Activated T-helper 1 cell treated with Interleukin-2 at 50 U/mL for 16 hours (primary cell): ENCODE results near the gene MIPOL1.
"Not testable (repeated sequence)": the region's sequence is repeated elsewhere in the genome, so short reads cannot be mapped to it uniquely, and the experiment has no call there.

Experiments used
- DNase-seq: peaks from one replicate; pipeline ENCODE4 v3.0.0-alpha.2; 2020; ENCODE audit warnings: low read depth

The MIPOL1 gene

DNA sequence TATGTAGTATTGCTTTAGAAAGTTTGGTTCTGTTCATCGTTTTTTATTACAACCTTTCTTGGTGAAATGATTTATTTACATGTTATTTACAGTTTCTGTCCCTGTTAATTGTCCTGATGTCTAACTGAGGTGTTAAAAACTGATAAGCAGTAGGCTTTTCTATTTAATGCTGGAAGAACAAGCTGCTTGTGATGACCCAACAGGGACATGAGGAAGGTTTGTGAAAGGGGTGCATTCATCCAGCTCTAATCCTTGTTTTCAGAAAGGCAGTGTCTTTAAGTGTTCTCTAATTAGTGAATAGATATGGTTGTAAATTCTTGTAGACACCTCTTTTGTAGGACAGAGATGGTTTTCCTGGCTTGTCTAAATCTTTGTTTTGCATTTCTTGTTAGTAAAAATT is 205.9 kb downstream of the MIPOL1 start:
- DNase-seq: no peak

DNA sequence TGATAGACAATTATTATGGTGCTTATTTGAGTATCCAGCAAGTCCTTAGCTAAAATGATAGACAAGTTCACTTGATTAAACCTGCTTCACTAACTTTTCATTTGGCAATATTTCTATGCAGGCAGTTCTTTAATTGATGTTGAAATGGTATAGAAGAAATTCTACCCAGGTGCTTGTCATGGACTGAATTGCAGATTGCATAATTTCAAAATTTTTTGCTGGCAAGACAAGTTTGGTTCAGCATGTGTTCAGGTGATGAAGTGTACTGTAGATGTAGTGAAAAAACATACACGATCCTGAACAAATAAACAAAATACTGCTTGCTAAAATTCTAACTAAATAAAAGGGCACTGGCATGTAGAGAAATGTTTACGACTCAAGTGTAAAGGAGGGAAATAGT is 208.4 kb downstream of the MIPOL1 start:
- no peak for DNase-seq

DNA sequence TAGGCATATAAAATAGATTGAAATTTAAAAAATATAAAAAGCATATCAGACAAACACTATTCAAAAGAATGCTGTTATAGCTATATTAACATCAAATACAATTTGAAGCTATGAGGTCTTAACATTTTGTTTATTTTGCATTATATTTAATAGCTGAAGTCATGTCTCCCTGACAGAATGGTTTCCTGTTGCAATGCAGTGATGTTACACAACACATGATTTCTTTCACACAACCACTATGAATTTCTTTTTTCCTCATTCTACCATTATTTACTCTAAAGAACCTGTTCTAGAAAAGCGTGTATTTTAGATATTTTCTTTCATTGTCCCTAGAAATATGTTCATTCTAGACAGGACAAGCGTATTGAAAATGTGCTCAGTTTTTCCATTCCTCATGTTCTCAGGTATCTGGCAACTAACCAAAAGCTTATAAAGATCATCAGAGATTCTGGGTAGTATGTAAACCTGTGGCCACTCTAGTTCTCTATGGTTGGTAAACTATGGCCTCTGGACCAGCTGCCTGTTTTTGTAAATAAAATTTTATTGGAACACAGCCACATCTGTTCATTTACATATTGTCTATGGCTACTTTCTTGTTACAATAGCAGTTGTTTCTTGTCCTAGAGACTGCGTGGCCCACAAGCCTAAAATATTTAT is 213.5 kb downstream of the MIPOL1 start:
- no peak for DNase-seq

DNA sequence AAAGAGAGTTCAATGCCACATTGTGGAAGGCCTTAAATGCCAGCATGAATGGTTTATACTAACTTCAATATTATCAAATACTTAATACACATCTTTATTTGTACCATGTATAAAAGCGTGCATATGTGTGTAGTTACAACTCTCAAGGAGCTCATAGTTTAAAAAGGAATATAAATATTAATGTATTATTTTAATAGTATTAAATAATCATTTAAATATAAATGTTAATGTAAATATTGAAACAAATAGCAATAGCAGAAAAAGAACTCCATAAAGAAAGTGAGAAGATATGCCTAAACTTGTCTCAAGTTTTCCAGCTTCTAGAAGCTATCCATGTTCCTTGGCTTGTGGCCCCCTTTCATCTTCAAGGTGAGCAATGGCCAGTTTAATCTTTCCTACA is 215.3 kb downstream of the MIPOL1 start:
- DNase-seq: no peak

DNA sequence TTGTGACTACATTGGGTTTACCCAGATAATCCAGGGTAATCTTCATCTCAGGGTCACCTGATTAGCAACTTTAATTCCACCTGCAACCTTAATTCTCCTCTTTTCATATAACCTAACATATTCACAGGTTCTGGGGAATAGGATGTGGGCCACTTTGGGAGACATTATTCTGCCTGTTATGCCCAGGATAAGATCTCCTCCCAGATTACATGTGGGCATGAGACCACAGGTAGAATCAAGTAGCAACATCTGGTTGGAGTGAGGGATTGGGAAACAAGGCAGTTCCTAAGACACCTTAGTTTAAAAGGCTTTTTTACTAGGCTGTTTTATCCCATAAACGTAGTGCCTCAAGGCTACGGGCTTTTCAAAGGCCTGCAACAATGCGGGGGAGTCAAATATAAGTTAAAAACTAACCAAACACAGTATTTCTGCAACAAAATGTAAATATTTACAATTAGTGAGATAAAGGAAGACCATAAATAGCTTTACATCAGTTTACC is 215.8 kb downstream of the MIPOL1 start:
- DNase-seq: no peak

DNA sequence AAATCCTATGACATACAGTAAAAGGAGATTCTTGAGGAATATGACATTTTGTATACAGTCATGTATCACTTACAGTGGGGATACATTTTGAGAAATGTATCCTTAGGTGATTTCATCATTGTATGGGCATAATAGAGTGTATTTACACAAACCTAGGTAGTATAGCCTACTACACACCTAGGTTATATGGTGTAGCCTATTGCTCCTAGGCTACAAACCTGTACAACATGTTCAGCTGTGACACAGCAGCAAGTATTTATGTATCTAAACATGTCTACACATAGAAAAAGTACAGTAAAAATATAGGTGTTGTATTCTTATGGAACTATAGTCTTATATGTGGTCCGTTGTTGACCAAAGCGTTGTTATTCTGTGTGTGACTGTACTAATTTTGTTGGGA is 218.5 kb downstream of the MIPOL1 start:
- no peak for DNase-seq

DNA sequence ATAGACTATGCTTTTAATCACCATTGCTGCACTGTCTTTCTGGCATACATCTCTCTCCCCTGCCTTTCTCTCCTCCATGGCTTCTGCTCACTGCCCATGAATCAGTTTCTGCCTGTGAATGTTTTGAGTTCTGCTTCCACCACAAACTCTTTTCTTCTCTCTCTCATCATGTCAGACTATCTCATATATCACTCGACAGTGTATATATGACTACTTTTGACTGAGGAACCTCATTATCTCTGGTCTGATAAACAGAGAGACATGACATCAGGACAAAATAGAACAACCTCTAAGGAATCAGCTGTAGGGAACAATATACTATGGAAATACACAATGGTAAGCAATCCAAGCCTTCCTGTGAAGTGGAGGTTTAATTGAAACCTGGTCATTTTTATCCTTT is 219.4 kb downstream of the MIPOL1 start:
- no peak for DNase-seq

DNA sequence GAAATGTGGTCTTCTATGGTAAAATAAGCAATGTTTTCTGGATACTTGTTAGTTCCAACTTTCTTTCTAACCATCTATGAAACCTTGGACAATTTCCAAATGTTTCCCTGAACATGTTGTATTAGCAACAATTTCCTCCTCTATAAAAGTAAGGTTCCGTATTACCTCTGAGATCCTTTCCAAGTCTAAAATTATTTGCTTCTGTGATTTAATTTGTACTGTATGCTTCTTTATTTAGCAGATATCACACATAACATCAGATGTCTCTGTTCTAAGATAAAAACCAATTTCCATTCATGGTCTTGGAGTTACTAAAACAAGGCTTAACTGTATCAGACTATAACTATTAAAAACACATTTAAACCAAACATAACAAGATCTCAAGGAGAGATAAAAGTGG is 220.1 kb downstream of the MIPOL1 start:
- no peak for DNase-seq

DNA sequence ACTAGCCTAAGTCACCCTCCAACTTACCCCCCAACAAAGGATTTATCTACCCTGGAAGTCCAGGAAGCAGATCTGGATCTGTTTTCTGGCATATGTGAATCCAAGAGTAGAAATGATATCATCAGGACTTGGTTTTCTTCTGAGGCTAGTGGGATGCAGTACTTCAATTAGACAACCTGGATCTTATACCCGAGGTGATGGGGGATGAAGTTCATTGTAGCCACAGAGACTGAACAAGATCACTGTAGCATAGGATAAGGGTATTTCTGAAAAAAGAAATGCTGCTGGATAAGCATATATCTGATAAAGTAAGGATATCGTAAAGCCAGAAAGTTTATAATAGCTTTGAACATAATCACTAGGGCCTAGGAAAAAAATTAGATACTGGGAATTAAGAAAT is 222.9 kb downstream of the MIPOL1 start:
- DNase-seq: no peak

DNA sequence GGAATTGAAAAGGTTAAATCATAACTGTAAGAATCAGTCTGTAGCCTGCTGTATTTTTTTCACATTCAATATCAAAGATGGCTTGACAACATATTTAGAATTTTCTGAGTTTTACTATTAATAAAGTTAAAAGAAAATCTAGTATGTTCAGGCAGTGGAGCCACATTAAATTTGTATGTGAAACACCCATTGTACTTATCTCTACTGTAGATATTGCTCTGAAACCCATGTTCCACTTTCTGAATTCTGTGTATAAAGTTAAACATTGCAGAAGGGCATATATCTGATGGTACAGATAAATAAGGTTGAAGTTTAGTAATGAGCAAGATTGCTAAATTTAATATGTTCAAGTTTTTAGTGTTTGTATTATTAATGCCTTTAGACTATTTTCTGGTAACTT is 224.6 kb downstream of the MIPOL1 start:
- DNase-seq: no peak

DNA sequence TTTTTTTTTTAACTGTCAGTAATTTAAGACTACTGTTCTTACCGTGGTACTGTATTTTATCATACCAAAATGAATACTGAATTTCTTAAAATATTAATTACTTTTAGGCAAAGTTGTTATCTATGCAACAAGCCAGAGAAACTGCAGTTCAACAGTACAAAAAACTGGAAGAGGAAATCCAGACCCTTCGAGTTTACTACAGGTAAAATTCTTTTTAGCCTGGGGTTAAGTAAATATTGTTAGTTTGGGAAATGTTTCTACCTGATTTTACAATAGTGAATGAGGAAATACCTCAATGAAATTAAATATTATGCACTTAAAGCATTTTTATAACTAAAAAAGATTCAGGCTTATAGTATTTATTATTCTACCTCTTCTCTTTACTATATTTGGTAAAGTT is 225.0 kb downstream of the MIPOL1 start:
- DNase-seq: no peak

DNA sequence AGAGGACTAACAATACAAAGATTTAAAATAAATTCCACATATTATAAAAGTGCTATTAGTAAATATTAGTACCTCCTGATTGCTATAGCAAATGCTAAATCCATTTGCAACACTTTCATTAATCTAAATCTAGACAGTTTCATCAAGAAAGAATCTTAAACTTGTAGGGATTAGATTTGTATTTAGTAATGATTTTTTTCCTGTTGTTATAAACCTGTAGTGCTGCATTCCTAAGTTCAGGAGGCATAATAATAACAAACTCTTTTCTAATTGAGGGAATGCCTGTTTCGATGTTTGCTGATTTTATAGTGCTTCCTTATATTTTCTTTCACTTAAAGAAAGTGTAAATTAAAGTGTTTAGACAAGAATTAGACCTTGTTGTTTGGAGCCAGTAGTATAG is 231.2 kb downstream of the MIPOL1 start:
- DNase-seq: no peak

DNA sequence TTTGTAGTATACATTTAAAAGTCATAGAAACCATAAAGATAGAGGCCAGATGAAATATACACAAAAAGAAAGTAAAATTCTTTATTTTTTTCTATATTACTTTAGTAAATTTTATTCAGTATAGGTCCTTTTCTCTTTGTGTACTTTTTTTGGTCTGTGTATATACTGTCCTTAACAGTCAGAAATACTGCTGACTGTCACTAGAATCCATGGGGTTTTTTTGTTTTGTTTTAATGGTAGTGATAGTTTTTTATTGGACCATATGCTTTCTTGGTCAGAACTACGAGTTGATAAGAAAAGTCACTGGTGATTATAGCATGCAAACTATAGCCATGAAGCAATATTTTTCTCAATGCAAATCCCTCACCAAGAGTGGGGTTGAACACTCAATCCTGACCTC is 231.9 kb downstream of the MIPOL1 start:
- DNase-seq: no peak

DNA sequence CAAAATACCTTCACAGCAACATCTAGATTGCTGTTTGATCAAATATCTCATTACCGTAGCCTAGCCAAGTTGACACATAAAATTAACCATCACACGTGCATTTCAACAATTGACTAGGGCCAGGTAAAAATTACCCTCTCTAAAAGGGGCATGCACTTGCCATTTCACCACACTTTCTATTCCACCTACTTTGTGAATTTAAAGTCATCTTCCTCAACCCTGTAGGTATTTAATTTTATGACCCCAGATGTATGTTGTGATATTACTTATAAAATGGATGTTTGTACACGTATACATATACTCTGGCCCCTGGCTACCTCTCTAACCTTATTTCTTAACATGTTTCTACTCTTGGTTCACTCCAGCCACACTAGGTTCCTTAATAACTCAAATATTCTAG is 237.1 kb downstream of the MIPOL1 start:
- DNase-seq: no peak

DNA sequence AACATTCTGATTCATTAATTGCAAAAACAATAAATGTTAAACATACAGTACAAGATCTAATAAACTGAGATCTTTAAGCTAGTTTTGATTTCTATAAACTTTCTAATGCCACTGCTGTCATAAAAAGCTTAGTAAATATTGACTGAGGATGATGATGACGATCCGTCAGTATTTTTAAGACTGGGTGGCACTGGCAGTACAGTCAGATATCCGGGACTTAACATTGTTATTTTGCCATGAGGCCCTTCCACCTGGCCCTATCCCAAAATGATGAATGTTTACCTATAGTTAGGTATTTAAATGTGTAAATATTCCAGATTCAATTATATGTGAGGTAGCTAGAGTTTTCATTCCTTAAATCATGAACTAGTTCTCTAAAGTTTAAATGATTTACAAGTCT is 238.8 kb downstream of the MIPOL1 start:
- DNase-seq: no peak

DNA sequence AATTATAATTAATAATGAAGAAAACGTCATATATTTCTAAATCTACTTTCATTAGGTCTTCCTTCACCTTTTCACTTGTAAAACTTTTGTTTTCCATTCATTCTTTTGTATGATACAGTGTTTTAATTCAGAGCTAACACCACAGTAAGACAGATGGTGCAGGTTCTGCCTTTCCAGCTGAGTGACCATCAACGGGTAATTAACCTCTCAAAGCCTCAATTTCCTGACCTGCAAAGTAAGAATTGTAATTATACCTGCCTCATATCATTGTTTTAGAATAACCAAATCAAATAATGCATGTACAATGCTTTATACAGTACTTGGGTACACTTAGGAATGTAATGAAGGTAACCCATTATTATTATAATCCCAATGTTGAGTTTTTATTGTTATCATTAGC is 239.8 kb downstream of the MIPOL1 start:
- no peak for DNase-seq

DNA sequence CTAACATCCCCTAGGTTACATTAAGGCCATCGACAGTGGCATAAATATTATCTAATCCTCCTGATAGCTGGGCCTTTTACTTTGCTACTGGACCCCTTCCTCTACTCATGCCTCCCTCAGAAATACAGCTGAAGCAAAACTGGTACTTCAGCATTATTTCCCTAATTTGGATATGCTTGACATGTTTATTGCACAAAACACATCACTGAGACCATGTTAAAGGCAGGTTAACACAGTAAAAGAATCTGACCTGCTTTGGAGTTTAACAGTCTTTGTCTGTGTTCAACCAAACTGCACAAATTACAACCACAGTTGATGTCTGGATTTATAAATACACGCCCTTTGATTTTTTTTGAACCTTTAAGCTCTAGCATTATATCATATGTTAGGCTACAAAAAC is 240.7 kb downstream of the MIPOL1 start:
- DNase-seq: no peak

DNA sequence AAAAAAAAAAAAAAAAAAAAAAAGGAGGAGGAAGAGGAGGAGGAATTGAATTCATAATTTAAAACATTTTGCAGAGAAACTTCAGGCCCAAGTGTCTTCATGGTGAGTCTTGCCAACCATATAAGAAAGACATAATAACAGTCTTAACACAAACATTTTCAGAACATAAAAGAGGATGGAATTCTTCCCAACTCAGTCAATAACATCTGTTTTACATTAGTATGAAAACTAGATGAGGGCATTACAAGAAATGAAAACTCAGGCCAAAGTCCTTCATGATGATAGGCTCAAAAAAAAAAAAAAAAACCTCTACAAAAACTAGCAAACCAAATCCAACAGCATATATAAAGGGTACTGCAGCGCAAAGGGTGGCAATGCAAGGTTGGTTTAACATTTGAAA is 245.7 kb downstream of the MIPOL1 start:
- no peak for DNase-seq

DNA sequence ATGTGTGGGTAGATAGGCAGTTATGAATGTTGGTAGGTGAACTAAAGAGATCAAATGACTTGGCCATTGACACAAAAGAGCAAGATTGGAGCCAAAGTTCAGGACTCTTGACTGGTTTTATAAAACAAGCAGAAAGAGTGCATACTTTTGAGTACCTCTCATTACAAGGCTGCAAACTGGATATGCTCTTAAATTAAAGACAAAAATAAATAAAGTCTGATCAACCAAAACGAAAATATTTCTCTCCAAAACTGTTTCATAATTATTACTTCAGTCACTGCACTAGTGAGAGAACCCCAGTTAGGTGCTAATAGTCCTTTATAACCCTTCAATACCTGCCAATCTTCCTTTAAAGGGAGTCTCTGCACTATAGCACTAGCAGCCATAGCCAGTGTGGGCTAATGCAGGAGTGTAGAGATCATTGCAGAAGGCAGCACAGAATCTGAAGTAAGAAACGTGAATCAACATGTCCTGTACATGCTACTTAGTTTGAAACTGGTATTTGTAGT is 250.2 kb downstream of the MIPOL1 start:
- DNase-seq: no peak

DNA sequence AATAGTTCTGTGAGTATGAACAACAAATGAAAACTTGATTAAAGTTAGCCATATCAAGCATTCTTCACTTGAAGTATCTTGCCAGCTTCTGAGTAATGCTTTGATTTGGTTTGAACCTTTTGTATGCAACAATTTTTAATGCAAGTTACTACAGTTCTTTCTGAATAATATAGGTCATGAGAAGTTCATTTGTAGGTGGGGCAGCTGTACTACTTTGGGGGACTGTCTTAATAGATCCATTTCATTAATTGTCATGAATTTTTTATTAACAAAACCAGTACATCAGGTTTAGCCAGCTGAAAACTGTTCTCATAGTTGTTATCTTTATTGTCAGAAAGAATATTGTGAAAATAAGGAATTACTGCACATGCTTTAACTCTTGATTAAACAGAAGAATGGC is 254.6 kb downstream of the MIPOL1 start:
- DNase-seq: no peak

DNA sequence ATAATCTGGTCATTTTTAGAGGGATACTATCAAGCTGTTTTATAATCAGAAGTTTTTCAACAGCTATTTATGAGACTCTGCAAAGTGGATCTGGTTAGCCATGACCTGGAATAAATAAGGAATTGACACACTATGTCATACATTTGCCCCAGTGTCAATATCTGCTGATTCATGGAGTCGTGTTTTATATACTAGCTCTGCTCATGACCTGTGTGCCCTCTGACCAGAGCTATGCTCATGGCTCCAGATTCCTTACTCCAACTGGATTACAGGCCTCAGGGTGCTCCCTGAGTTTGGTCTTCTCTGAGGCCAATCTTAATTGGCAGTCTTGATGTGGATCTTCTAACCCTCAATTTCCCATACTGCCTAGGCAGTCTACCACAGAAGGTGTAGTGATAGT is 256.2 kb downstream of the MIPOL1 start:
- no peak for DNase-seq

DNA sequence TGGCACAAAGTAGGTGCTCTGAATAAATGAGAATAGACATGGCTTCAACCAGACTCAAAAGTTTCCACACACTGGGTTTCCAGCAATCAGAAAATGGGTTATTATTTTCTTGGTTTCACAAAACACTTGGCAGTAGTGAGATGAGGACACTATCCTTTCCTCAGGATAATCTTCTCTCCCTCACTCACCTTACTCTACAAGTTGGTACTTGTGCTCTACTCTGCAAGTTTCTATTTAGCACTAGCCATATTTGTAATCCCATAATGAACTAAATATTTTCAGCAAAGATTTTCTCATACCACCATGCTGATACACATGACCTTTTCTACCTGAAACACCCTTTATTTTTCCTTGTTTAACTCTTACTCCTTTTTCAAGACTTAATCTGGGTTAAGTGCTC is 259.6 kb downstream of the MIPOL1 start:
- no peak for DNase-seq

DNA sequence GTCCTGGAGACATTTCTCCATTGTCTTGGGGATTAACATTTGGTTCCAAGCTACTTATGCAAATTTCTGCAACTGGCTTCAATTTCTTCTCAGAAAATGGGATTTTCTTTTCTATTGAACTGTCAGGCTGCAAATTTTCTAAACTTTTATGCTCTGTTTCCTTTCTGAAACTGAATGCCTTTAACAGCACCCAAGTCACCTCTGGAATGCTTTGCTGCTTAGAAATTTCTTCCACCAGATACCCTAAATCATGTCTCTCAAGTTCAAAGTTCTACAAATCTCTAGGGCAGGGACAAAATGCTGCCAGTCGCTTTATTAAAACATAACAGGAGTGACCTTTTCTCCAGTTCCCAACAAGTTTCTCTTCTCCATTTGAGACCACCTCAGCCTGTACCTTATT is 264.7 kb downstream of the MIPOL1 start:
- not testable (repeated sequence) for DNase-seq

DNA sequence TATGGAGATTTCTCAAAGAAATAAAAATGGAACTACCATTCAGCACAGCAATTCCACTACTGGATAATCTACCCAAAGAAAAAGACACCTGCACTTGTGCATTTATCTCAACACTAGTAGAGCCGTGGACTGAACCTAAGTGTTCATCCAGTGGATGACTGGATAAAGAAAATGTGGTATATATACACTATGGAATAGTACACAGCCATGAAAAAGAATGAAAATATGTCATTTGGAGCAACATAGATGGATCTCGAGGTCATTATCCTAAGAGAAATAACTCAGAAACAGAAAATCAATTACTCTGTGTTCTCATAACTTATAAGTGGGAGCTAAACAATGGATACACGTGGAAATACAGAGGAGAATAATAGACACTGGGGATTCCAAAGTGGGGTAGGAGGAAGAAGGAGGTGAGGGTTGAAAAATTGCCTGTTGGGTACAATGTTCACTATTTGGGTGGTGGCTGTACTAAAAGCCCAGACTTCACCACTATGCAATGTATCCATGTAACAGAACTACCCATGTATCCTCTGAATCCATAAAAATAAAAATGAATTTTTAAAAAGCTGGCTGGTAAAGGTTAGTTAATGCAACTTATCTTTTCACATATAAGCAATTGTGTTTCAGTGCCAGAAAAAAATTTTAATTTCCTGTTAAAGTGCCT is 266.6 kb downstream of the MIPOL1 start:
- DNase-seq: no peak
